LNCAP (cell line): ENCODE data around the gene SNX9.

ENCODE experiments used
- TF ChIP-seq, protein P1 (sequence below): fragments of 450-650 bp; IDR thresholded peaks from 2 replicates; pipeline ENCODE4 v1.5.1; 2017; ENCODE audit warnings: mild to moderate bottlenecking

The SNX9 gene

GRCh38 chr6:157831424-157832249 is 8.6 kb downstream of the SNX9 start:
- TF ChIP-seq, protein P1, sequence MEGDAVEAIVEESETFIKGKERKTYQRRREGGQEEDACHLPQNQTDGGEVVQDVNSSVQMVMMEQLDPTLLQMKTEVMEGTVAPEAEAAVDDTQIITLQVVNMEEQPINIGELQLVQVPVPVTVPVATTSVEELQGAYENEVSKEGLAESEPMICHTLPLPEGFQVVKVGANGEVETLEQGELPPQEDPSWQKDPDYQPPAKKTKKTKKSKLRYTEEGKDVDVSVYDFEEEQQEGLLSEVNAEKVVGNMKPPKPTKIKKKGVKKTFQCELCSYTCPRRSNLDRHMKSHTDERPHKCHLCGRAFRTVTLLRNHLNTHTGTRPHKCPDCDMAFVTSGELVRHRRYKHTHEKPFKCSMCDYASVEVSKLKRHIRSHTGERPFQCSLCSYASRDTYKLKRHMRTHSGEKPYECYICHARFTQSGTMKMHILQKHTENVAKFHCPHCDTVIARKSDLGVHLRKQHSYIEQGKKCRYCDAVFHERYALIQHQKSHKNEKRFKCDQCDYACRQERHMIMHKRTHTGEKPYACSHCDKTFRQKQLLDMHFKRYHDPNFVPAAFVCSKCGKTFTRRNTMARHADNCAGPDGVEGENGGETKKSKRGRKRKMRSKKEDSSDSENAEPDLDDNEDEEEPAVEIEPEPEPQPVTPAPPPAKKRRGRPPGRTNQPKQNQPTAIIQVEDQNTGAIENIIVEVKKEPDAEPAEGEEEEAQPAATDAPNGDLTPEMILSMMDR, result no peak

DNA sequence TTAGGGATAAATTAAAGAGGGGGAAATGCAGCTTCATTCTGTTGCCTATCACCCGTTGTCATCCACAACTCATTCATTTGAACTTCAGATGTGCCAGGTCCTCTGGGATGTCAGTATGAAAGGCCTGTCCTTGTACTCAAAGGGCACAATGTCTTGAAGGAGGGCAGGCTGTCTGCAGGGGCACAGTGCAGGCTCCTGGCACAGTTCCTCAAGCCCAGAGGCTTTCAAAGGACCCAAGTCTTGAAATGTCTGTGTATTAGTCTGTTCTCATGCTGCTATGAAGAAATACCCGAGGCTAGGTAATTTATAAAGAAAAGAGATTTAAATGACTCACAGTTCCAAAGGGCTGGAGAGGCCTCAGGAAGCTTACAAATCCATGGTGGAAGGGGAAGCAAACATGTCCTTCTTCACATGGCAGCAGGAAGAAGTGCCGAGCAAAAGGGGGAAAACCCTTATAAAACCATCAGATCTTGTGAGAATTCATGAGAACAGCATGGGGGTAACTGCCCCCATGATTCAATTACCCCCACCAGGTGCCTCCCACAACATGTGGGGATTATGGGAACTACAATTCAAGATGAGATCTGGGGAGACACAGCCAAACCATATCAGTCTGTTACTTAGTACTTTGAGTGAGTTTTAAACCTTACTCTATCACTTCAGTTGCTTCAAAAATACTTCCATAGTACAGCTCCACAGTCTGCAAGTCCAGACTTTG is 9.4 kb downstream of the SNX9 start:
- TF ChIP-seq, protein P1, result no peak

DNA sequence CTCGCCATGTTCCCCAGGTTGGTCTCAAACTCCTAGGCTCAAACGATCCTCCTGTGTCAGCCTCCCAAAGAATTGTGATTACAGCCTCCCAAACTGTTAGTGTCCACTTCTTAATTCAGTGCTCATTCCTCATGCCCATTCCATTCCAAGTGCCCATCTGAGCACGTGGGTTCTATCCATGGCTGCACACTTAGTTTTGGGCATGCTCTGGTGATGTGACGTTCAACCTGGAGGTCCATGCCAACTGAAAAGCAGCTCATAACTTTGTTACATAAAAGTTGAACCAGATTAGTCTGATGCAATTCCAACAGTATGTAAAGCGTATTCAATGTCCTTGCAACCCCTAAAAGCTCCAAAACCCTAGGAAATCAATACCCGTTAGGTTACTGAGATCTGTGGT is 11.5 kb downstream of the SNX9 start:
- TF ChIP-seq, protein P1, result no peak

GRCh38 chr6:157838718-157839430 is 15.8 kb downstream of the SNX9 start:
- TF ChIP-seq, protein P1, result no peak

- TF ChIP-seq, protein P1, result no peak
Measured at GRCh38 chr6:157839606-157840005, 16.6 kb downstream of the SNX9 start.

DNA sequence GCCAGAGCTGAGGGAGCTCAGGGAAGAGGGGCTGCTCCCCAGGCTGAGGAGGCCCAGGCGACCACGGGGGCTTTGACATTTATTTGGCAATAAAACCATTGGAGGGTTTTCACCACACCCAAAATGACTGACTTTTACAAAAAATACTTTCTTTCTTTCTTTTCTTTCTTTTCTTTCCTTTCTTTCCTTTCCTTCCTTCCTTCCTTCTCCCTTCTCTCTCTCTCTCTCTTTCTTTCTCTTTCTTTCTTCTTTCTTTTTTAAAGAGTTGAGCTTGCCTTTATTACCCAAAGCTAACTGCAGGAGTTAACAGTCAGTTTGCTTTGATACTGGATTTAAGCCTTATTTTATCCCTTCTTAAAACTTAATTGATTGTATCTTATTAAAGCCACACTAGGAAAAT is 17.2 kb downstream of the SNX9 start:
- TF ChIP-seq, protein P1, result no peak

DNA sequence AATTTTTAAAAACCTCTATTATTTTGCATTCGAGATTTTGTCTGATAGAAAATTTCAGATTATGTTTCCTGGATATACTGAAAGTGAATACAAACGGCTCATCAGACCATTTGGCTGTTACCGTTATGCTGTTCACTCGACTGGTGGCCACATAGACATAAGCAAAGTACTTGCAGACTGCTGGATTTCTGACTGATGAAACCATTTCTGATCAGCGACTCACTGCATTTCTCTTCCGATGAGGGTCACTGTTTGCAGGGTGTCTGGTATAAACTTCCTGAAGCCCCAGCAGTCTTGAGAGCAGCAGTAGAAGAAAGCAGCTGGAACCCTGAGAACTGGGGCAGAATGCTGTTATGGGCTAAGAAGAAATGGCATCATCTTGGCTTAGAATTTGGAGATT is 17.7 kb downstream of the SNX9 start:
- TF ChIP-seq, protein P1, result no peak
